Neural cell (in vitro differentiated cells): Measurements from ENCODE around the gene MTX3. TPM values are rescaled to one million over a fixed set of nuclear protein-coding genes. Genes with fewer than 3 reads are reported as not detected.

Source experiments
- H2AFZ ChIP-seq: fragments of 200-600, 300-800 bp; sonication (generic), shearing (Covaris generic); 2 replicates; pipeline ENCODE4 v1.6.0; 2014; ENCODE audit warnings: low read depth, mild to moderate bottlenecking, antibody characterized with exemption, low read length, moderate library complexity
- H3F3A ChIP-seq: fragments of 200-600 bp; shearing (Covaris generic); 2 replicates; pipeline ENCODE4 v1.6.1; 2016; ENCODE audit warnings: mild to moderate bottlenecking, moderate library complexity, mixed read lengths, antibody characterized with exemption, low read length; ENCODE audit not compliant: insufficient read depth, poor library complexity, severe bottlenecking
- H3K27ac ChIP-seq: fragments of 200-600, 300-800 bp; sonication (generic), shearing (Covaris generic); 2 replicates; pipeline ENCODE4 v1.5.1; 2014; ENCODE audit warnings: mild to moderate bottlenecking, low read length, moderate library complexity
- H3K27me3 ChIP-seq: fragments of 300-800, 200-600 bp; sonication (generic), shearing (Covaris generic); 2 replicates; pipeline ENCODE4 v1.6.0; 2014; ENCODE audit warnings: mild to moderate bottlenecking, low read depth, low read length, moderate library complexity; ENCODE audit not compliant: insufficient read depth
- H3K36me3 ChIP-seq: fragments of 300-800, 200-600 bp; sonication (generic), shearing (Covaris generic); 2 replicates; pipeline ENCODE4 v1.5.1; 2014; ENCODE audit warnings: mild to moderate bottlenecking, antibody characterized with exemption, low read length, moderate library complexity; ENCODE audit not compliant: insufficient read depth
- H3K4me2 ChIP-seq: fragments of 300-800, 200-600 bp; sonication (generic), shearing (Covaris generic); 2 replicates; pipeline ENCODE4 v1.6.0; 2014; ENCODE audit warnings: mild to moderate bottlenecking, low read length
- H3K4me3 ChIP-seq: fragments of 300-800, 200-600 bp; sonication (generic), shearing (Covaris generic); 2 replicates; pipeline ENCODE4 v1.5.1; 2014; ENCODE audit warnings: mild to moderate bottlenecking, low read length, moderate library complexity
- H3K79me2 ChIP-seq: fragments of 200-600 bp; shearing (Covaris generic); replicated peaks from 2 replicates; pipeline ENCODE4 v1.6.0; 2014; ENCODE audit warnings: mild to moderate bottlenecking, low read length, moderate library complexity; ENCODE audit not compliant: insufficient read depth
- H3K9ac ChIP-seq: fragments of 300-800, 200-600 bp; sonication (generic), shearing (Covaris generic); 2 replicates; pipeline ENCODE4 v1.6.1; 2016; ENCODE audit warnings: mild to moderate bottlenecking, low read length, mixed read lengths
- H3K9me2 ChIP-seq: fragments of 200-600 bp; shearing (Covaris generic); 2 replicates; pipeline ENCODE4 v1.6.1; 2016; ENCODE audit warnings: mild to moderate bottlenecking, low read length, mixed read lengths; ENCODE audit not compliant: insufficient read depth
- H3K9me3 ChIP-seq: fragments of 200-600, 300-800 bp; sonication (generic), shearing (Covaris generic); 2 replicates; pipeline ENCODE4 v1.6.1; 2016; ENCODE audit warnings: mild to moderate bottlenecking, mixed run types, low read length, moderate library complexity, mixed read lengths
- H4K20me1 ChIP-seq: fragments of 200-600 bp; shearing (Covaris generic); 2 replicates; pipeline ENCODE4 v1.6.1; 2016; ENCODE audit warnings: mild to moderate bottlenecking, mixed run types; ENCODE audit not compliant: insufficient read depth
- EP300 ChIP-seq: fragments of 450-650 bp; conservative IDR thresholded peaks from 2 replicates; pipeline ENCODE4 v1.6.1; 2014; ENCODE audit warnings: antibody characterized with exemption, mild to moderate bottlenecking, moderate library complexity; ENCODE audit not compliant: poor library complexity, severe bottlenecking
- EZH2 ChIP-seq: fragments of 200-600, 300-800 bp; shearing (Covaris generic), sonication (generic); IDR thresholded peaks from 2 replicates; pipeline ENCODE4 v1.6.1; 2014; ENCODE audit warnings: antibody characterized with exemption, low read length, borderline replicate concordance, mild to moderate bottlenecking; ENCODE audit not compliant: insufficient read depth, poor library complexity, severe bottlenecking
- MXI1 ChIP-seq: fragments of 450-650 bp; conservative IDR thresholded peaks from 2 replicates; pipeline ENCODE4 v1.6.1; 2014; ENCODE audit warnings: antibody characterized with exemption, mild to moderate bottlenecking; ENCODE audit not compliant: poor library complexity, severe bottlenecking
- POLR2AphosphoS5 ChIP-seq: IDR thresholded peaks from 2 replicates; pipeline ENCODE4 v1.6.1; 2012
- RAD21 ChIP-seq: fragments of 450-650 bp; conservative IDR thresholded peaks from 2 replicates; pipeline ENCODE4 v1.6.1; 2014; ENCODE audit warnings: antibody characterized with exemption, mild to moderate bottlenecking, moderate library complexity
- REST ChIP-seq: IDR thresholded peaks from 2 replicates; pipeline ENCODE4 v1.6.1; 2012; ENCODE audit warnings: borderline replicate concordance
- SMC3 ChIP-seq: fragments of 450-650 bp; conservative IDR thresholded peaks from 2 replicates; pipeline ENCODE4 v1.6.1; 2014; ENCODE audit warnings: antibody characterized with exemption, mild to moderate bottlenecking, moderate library complexity; ENCODE audit not compliant: poor library complexity
- TAF1 ChIP-seq: IDR thresholded peaks from 2 replicates; pipeline ENCODE4 v1.6.1; 2012; ENCODE audit warnings: low read depth
- polyA plus RNA-seq: library from polyadenylated mRNA; depleted of rRNA; stranded (reverse); fragments of >200 nt; gene quantifications from 2 replicates; pipeline ENCODE4 v1.2.3, GENCODE V29; 2014
- TF ChIP-seq, protein P1 (sequence below): fragments of 450-650 bp; IDR thresholded peaks from 2 replicates; pipeline ENCODE4 v1.5.1; 2014; ENCODE audit warnings: antibody characterized with exemption, mild to moderate bottlenecking, moderate library complexity; ENCODE audit not compliant: poor library complexity, severe bottlenecking

The MTX3 gene
- polyA plus RNA-seq, 1 donor from 2014 or later = 20.8 TPM

DNA sequence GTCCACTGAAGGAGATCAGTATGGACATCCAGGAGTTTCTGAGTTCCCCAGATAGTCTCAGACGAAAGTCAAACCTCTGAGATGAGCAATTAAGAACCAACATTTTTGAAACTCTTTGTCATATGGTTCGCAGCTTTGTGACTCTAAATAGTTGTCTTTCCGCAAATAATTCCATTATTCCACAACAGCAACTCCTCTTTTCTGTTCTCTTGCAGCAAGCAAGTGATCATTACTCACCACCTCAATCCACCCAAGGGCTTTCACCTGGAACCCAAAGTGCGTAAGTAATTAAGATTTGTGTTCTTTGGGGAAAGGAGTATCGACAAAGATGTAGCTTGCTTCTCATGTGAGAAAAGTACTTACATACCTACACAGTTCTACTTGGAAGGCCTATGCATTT, 15.6 kb downstream of the MTX3 start:
- H3K4me2 ChIP-seq = no peak overlapping the region
- TF ChIP-seq EP300 (no peak), EZH2 (no peak), POLR2AphosphoS5 (no peak), REST (no peak), RAD21 (no peak), TAF1 (no peak), MXI1 (no peak), SMC3 (no peak)
- TF ChIP-seq, protein P1, sequence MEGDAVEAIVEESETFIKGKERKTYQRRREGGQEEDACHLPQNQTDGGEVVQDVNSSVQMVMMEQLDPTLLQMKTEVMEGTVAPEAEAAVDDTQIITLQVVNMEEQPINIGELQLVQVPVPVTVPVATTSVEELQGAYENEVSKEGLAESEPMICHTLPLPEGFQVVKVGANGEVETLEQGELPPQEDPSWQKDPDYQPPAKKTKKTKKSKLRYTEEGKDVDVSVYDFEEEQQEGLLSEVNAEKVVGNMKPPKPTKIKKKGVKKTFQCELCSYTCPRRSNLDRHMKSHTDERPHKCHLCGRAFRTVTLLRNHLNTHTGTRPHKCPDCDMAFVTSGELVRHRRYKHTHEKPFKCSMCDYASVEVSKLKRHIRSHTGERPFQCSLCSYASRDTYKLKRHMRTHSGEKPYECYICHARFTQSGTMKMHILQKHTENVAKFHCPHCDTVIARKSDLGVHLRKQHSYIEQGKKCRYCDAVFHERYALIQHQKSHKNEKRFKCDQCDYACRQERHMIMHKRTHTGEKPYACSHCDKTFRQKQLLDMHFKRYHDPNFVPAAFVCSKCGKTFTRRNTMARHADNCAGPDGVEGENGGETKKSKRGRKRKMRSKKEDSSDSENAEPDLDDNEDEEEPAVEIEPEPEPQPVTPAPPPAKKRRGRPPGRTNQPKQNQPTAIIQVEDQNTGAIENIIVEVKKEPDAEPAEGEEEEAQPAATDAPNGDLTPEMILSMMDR = no peak
- H2AFZ ChIP-seq = no peak overlapping the region
- no peak overlapping the region for H3K4me3 ChIP-seq
- H4K20me1 ChIP-seq = no peaks in the 10 kb centered on the region
- H3K27ac ChIP-seq = no peak overlapping the region
- no peak overlapping the region for H3K9ac ChIP-seq
- no peaks in the 10 kb centered on the region for H3K79me2 ChIP-seq
- H3F3A ChIP-seq = no peaks in the 10 kb centered on the region
- no peaks in the 10 kb centered on the region for H3K27me3 ChIP-seq
- H3K9me3 ChIP-seq = no peaks in the 10 kb centered on the region
- no peaks in the 10 kb centered on the region for H3K9me2 ChIP-seq
- no peaks in the 10 kb centered on the region for H3K36me3 ChIP-seq

GRCh38 chr5:79974886-79975285, 16.2 kb downstream of the MTX3 start:
- no peak overlapping the region for H3K9ac ChIP-seq
- no peaks in the 10 kb centered on the region for H3K9me3 ChIP-seq
- H3F3A ChIP-seq = no peaks in the 10 kb centered on the region
- no peaks in the 10 kb centered on the region for H3K79me2 ChIP-seq
- no peaks in the 10 kb centered on the region for H3K27me3 ChIP-seq
- no peaks in the 10 kb centered on the region for H3K36me3 ChIP-seq
- H4K20me1 ChIP-seq = no peaks in the 10 kb centered on the region
- H3K9me2 ChIP-seq = no peaks in the 10 kb centered on the region
- no peak overlapping the region for H3K27ac ChIP-seq
- TF ChIP-seq, protein P1 = no peak
- TF ChIP-seq POLR2AphosphoS5 (no peak), MXI1 (no peak), TAF1 (no peak), EZH2 (no peak), SMC3 (no peak), REST (no peak), RAD21 (no peak), EP300 (no peak)
- no peak overlapping the region for H3K4me2 ChIP-seq
- H3K4me3 ChIP-seq = no peak overlapping the region
- no peak overlapping the region for H2AFZ ChIP-seq
